Skeletal muscle satellite cell (primary cell): ENCODE results near the gene FFAR1.
"Not testable (repeated sequence)": the region's sequence is repeated elsewhere in the genome, so short reads cannot be mapped to it uniquely, and the experiment has no call there.

ENCODE experiments used
- H3K27me3 ChIP-seq: 2 replicates; pipeline ENCODE4 v1.7.0; 2013; ENCODE audit warnings: low read length; ENCODE audit not compliant: control insufficient read depth, insufficient read depth
- H3K36me3 ChIP-seq: 2 replicates; pipeline ENCODE4 v1.7.0; 2013; ENCODE audit warnings: mild to moderate bottlenecking, control low read depth, low read length; ENCODE audit not compliant: insufficient read depth
- H3K4me1 ChIP-seq: 2 replicates; pipeline ENCODE4 v1.7.0; 2013; ENCODE audit warnings: low read length; ENCODE audit not compliant: control insufficient read depth, insufficient read depth
- H3K4me2 ChIP-seq: 2 replicates; pipeline ENCODE4 v1.7.0; 2013; ENCODE audit warnings: mild to moderate bottlenecking, low read length
- H3K4me3 ChIP-seq: 2 replicates; pipeline ENCODE4 v1.7.0; 2013; ENCODE audit warnings: low read length
- H3K9ac ChIP-seq: 2 replicates; pipeline ENCODE4 v1.7.0; 2013; ENCODE audit warnings: mild to moderate bottlenecking, low read depth, low read length, moderate library complexity
- H3K9me3 ChIP-seq: replicated peaks from 2 replicates; pipeline ENCODE4 v1.7.0; 2013; ENCODE audit warnings: mild to moderate bottlenecking, control low read depth, low read length

The FFAR1 gene

DNA sequence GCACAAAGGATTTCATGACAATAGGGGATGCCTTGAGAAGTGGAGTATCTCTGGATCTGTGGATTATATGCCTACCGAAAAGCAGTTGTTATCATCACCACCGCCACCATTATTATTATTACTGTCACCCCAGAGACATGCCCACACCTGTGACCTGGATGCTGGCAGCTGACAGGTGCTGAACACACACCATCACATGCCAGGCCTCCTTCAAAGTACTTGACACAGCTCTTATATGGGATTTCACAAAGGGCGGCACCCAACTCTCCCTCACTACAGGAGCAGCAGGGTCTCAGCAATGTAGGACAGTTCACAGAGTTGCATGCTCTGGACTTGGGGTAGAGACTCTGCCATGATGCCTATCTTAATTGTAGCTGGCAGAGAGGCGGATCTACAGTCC, 17.6 kb downstream of the FFAR1 start:
- Histone ChIP-seq H3K36me3 (no peaks in the 10 kb centered on the region), H3K4me3 (no peak overlapping the region), H3K9me3 (no peaks in the 10 kb centered on the region), H3K27me3 (peaks cover 44% of the 10 kb centered on the region), H3K4me2 (no peak overlapping the region), H3K9ac (no peak overlapping the region), H3K4me1 (no peaks in the 10 kb centered on the region)

DNA sequence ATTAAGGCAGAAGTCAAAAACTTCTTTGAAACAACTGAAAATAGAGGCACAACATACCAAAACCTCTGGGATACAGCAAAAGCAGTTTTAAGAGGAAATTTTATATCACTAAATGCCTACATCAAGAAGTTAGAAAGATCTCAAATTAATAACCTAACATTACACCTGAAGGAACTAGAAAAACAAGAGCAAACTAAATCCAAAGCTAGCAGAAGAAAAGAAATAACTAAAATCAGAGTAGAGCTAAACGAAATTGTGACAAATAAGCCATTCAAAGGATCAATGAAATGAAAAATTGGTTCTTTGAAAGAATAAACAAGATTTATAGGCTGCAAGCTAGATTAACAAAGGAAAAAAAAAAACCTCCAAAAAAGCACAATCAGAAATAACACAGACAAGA, 20.7 kb downstream of the FFAR1 start:
- H3K4me3 ChIP-seq = no peak overlapping the region
- H3K36me3 ChIP-seq = no peaks in the 10 kb centered on the region
- H3K9me3 ChIP-seq = no peaks in the 10 kb centered on the region
- H3K4me2 ChIP-seq = no peak overlapping the region
- H3K4me1 ChIP-seq = no peaks in the 10 kb centered on the region
- peaks cover 26% of the 10 kb centered on the region for H3K27me3 ChIP-seq
- H3K9ac ChIP-seq = no peak overlapping the region

DNA sequence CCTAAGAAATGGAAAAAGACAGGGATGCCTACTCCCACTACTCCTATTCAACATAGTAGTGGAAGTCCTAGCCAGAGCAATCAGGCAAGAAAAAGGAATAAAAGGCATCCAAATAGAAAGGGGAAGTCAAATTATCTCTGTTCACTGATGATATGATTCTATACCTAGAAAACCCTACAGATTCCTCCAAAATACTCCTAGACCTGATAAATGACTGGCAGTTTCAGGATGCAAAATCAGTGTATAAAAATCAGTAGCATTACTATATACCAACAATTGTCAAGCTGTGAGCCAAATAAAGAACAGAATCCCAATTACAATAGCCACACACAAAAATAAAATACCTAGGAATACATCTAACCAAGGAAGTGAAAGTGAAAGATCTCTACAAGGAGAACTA, 21.8 kb downstream of the FFAR1 start:
- Histone ChIP-seq H3K4me3 (no peak overlapping the region), H3K27me3 (peaks cover 24% of the 10 kb centered on the region), H3K4me1 (no peaks in the 10 kb centered on the region), H3K4me2 (no peak overlapping the region), H3K9me3 (no peaks in the 10 kb centered on the region), H3K9ac (no peak overlapping the region), H3K36me3 (no peaks in the 10 kb centered on the region)

DNA sequence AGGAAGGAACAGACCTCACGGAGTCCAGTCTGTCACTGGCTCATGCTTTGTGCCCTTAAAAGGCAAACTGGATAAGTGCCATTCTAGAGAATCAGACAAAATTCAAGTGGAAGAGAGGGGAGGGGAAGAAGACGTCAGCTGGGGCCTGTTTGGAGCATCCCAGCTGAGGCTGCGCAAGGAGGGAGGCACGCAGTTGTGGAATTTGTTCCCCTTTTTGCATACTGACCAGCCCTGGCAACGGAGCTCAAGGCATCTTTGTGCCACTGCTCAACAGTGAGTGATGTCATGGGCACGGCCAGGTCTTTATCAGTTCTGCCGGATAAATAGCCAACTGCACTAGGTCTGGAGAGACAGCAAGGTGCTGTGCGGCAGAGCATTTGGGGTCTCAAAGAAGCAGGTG, 23.0 kb downstream of the FFAR1 start, which contains the start of gene GPR42:
Gene GPR42 (plus strand): TSS at position 347 of the 400 bp plus-strand sequence. CDS start 292 bp downstream, outside the sequence.
- Histone ChIP-seq H3K4me1 (no peaks in the 10 kb centered on the region), H3K4me3 (no peak within 1 kb of the TSS), H3K9me3 (no peaks in the 10 kb centered on the region), H3K36me3 (no peaks in the 10 kb centered on the region), H3K27me3 (peaks cover 17% of the 10 kb centered on the region), H3K4me2 (no peak within 1 kb of the TSS), H3K9ac (no peak within 1 kb of the TSS)

DNA sequence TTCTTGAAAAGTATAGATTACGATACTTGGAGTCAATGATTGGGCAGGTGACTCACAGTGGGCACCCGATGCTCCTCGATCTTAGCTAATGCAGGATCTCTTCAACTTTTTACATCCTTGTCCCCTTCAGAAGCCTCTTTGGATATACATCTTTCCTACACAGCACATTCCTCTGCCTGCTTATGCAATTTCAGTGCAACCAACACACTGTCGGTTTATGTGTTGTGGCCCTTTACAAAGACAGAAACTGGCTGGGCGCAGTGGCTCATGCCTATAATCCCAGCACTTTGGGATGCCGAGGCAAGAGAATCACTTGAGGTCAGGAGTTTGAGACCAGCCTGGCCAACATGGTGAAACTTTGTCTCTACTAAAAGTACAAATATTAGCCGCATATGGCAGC, 25.8 kb downstream of the FFAR1 start:
- Histone ChIP-seq H3K9ac (no peak overlapping the region), H3K36me3 (no peaks in the 10 kb centered on the region), H3K4me3 (no peak overlapping the region), H3K4me1 (no peaks in the 10 kb centered on the region), H3K27me3 (peaks cover 3% of the 10 kb centered on the region), H3K9me3 (no peaks in the 10 kb centered on the region), H3K4me2 (no peak overlapping the region)

DNA sequence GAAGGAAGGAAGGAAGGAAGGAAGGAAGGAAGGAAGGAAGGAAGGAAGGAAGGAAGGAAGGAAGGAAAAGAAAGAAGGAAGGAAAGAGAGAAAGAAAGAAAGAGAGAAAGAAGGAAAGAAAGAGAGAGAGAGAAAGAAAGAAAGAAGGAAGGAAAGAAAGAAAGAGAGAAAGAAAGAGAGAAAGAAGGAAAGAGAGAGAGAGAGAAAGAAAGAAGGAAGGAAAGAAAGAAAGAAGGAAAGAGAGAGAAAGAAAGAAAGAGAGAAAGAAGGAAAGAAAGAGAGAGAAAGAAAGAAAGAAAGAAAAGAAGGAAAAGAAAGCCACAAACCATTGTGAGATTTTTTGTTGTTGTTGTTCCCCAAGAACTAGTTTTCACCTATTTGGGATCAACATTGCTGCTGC, 26.3 kb downstream of the FFAR1 start:
- not testable (repeated sequence) for H3K9ac ChIP-seq, H3K27me3 ChIP-seq, H3K4me3 ChIP-seq, H3K4me1 ChIP-seq, H3K36me3 ChIP-seq, H3K4me2 ChIP-seq, H3K9me3 ChIP-seq

DNA sequence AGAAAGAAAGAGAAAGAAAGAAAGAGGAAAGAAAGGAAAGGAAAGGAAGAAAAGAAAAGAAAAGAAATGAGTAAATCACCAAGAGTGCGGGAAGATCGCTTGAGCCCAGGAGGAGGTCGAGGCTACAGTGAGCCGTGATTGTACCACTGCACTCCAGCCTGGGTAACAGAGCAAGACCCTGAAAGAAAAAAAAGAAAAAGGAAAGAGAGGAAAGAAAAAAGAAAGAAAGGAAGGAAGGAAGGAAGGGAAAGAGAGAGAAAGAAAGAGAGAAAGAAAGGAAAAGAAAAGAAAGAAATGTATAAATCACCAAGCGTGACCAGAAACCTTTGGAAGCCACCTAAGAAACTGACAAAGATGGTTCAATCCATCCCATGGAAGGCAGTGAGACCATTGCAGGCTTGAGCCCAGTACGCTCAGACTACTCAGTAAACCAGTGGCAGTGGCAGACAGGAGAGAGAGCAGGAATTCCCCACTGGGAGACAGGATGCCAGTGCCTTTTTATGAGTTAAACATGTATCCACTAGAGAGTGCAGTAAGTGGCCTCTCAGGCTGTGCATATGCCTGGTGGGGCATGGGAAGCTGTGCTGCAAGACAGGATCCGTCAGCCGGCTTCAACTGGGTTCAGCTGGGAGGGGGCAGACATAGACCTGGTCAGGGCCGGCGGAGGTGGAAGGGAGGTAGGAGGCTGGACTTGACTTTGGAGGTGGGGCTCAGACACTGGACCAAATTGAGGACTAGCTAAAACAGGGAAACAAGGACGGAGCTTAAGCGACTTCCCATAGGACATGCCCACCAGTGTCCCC, 28.0 kb downstream of the FFAR1 start:
- Histone ChIP-seq H3K4me3 (no peak overlapping the region), H3K9me3 (no peaks in the 10 kb centered on the region), H3K4me1 (no peaks in the 10 kb centered on the region), H3K4me2 (no peak overlapping the region), H3K9ac (no peak overlapping the region), H3K27me3 (peaks cover 2% of the 10 kb centered on the region), H3K36me3 (no peaks in the 10 kb centered on the region)

DNA sequence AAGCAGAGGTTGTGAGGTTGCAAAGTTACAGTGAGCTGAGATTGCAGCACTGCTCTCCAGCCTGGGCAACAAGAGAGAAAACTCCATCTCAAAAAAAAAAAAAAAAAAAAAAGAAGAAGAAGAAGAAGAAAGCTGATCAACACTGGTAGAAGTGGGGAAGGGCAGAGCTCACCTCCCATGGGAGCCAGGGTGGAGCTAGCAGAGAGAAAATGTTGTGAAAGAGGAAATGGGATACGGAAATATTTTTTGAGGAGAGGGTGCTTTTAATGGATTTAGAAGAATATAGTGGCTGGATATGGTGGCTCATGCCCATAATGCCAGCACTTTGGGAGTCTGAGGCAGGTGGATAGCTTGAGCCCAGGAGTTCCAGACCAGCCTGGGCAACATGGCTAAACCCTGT, 30.0 kb downstream of the FFAR1 start:
- no peak overlapping the region for H3K4me3 ChIP-seq
- H3K36me3 ChIP-seq = no peaks in the 10 kb centered on the region
- peaks cover 2% of the 10 kb centered on the region for H3K27me3 ChIP-seq
- H3K9ac ChIP-seq = no peak overlapping the region
- H3K4me2 ChIP-seq = no peak overlapping the region
- no peaks in the 10 kb centered on the region for H3K4me1 ChIP-seq
- no peaks in the 10 kb centered on the region for H3K9me3 ChIP-seq

DNA sequence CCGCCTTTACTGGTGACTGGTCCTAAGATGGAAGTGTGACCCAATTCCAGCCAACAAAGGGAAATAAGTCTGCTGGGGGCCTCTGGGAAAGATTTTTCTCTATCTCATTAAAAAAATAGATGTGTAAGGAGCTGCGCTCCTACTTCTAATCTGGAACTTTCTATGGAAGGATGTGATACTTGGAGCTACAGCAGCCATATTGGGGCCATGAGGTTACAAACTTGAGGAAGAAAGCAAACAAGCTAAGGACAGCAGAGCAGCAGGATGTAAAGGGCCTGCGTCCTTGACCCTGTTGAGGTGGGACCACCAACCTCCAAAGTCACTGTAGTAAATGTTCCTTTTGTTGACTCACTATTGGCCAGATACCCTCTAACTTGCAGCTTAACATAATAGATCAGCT, 30.7 kb downstream of the FFAR1 start:
- no peak overlapping the region for H3K9ac ChIP-seq
- H3K36me3 ChIP-seq = no peaks in the 10 kb centered on the region
- H3K4me1 ChIP-seq = no peaks in the 10 kb centered on the region
- H3K4me2 ChIP-seq = no peak overlapping the region
- no peaks in the 10 kb centered on the region for H3K9me3 ChIP-seq
- H3K4me3 ChIP-seq = no peak overlapping the region
- H3K27me3 ChIP-seq = peaks cover 2% of the 10 kb centered on the region

DNA sequence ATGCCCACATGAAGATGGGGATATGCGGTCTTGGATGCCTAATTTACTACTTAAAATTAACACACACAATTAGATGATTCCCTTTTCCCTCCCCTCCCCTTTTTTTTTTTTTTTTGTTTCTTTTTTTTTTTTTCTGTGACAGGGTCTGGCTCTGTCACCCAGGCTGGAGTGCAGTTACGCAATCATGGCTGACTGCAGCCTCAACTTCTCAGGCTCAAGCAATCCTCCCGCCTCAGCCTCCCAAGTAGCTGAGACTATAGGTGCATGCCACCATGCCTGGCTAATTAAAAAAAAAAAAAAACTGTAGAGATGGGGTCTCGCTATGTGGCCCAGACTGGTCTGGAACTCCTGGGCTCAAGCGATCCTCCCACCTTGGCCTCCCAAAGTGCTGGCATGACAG, 31.8 kb downstream of the FFAR1 start:
- not testable (repeated sequence) for H3K9ac ChIP-seq, H3K27me3 ChIP-seq, H3K4me2 ChIP-seq, H3K36me3 ChIP-seq, H3K9me3 ChIP-seq, H3K4me3 ChIP-seq, H3K4me1 ChIP-seq

DNA sequence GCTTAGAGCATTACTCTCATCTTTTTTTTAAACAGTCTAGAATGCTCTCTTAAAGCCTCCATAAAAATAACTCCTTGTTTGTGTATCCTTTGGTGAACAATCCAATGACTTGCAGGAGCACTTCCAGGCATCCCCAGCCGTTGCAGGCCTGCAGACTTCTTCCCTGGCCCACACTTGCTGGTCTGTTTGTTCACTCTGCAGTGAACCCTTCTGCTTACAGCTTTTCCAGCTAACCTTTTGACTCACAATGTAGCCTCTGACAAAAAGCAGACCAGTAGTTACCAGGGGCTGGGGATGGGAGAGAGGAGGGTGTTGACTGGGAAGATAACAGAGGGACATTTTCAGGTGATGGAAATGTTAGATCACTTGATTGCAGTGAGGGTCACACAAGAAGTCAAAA, 32.3 kb downstream of the FFAR1 start:
- no peaks in the 10 kb centered on the region for H3K27me3 ChIP-seq
- H3K4me1 ChIP-seq = no peaks in the 10 kb centered on the region
- H3K9ac ChIP-seq = no peak overlapping the region
- no peak overlapping the region for H3K4me3 ChIP-seq
- H3K4me2 ChIP-seq = no peak overlapping the region
- no peaks in the 10 kb centered on the region for H3K9me3 ChIP-seq
- H3K36me3 ChIP-seq = no peaks in the 10 kb centered on the region

DNA sequence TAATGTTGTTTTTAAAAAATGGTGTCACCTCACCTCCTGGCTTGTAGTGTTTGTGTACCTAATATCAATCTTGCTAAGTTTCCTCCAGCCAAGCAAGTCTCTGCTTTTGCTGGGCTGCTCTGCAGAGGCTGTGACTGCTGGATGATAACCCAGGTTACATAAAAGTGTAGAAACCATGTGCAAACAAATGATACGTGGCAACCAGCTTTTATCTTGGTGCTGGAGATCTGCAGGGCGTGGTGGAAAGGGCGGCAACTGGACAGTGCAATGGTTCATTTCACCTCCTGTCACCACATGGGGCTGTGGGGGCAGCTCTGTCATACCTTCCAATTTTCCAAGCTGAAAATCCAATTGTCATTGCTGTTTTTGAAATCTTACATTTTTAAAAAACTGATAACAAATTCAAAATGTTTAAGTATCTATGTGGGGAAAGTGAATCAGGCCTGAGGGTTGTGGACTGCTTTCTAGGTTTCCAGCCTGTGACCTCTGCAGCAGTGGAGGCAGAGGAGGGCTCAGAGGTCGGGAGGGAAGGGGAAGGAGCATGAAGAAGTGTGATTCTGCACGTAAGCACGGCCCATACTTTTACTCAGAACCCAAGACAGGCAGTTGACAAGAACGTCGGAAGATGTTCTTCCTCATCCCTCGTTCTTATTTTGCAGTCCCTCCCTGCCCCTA, 32.9 kb downstream of the FFAR1 start:
- H3K4me1 ChIP-seq = no peaks in the 10 kb centered on the region

More for the DNA sequence above, 32.9 kb downstream of the FFAR1 start:
- H3K4me3 ChIP-seq = no peak overlapping the region
- no peak overlapping the region for H3K4me2 ChIP-seq
- H3K9ac ChIP-seq = no peak overlapping the region
- H3K27me3 ChIP-seq = no peaks in the 10 kb centered on the region
- no peaks in the 10 kb centered on the region for H3K36me3 ChIP-seq
- H3K9me3 ChIP-seq = no peaks in the 10 kb centered on the region
